GM10248 (cell line): ENCODE results near the gene IZUMO1.
"Not testable (repeated sequence)": the region's sequence is repeated elsewhere in the genome, so short reads cannot be mapped to it uniquely, and the experiment has no call there.

Source experiments
- CTCF ChIA-PET: fragments of 300-600 bp; sonication (Branson Sonifier 250); formaldehyde crosslinking; extraction: SDS; loops from one replicate; lab custom pipeline; 2021; ENCODE audit warnings: antibody characterized with exemption; lab: Yijun Ruan, JAX
- POLR2A ChIA-PET: fragments of 350-650 bp; sonication (Branson Sonifier 250); formaldehyde crosslinking; extraction: SDS; loops from one replicate; lab custom pipeline; 2020; ENCODE audit warnings: antibody characterized with exemption; lab: Yijun Ruan, JAX
- DNase-seq: peaks from one replicate; pipeline ENCODE4 v3.0.0; 2012; ENCODE audit errors: extremely low spot score
- TF ChIP-seq, protein P1 (sequence below): IDR thresholded peaks from 2 replicates; pipeline ENCODE4 v1.5.1; 2012; ENCODE audit warnings: mild to moderate bottlenecking, low read depth; ENCODE audit errors: extremely low read depth, missing control alignments, control extremely low read depth

IZUMO1 gene

DNA sequence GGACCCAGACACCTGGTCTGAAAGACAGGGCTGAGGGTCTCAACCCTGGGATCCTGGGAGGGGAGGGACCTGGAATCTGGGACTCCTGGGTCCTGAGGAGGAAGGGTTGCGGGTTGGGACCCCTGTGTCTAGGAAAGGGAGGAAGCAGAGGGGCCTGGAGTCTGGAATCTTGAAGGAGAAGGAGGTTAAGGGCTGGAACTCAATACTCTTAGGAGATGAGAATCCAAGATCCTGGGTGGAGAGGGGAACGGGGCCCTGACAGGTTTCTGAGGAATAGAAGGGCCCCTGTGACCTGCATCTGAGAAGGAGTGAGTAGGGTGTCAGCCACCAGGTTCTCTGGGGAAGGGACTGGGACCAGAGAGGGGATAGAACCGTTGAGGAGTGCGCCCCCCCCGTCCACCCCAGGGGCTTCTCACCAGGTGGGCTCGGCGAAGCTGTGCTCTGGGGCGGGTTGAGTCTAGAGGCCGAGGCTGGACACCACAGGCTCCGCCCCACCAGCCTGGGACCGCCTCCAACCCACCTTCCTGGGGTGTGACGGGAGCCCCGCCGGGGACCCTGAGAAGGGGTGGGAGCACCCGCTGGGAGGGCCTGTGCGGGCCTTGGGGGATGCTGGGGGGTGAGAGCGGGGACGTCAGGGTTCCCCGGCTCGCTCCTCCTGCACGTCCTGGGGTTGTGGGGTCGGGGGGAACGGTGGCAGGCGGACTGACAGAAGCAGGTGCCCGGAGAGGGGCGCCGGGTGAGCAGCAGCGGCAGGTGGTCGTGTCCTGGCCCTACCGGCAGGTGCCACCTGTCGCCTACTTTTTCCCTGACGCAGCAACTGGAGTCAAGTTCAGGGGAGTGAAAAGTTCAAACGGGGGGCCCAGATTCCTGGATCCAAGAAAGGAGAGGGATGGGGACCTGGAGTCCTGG is 27.2 kb downstream of the IZUMO1 start, which contains the start of gene MAMSTR:
TSS of gene MAMSTR (minus strand) at position 463 of the 909 bp plus-strand sequence. CDS start 694 bp downstream, outside the sequence.
- DNase-seq = no peak

GRCh38 chr19:48718711-48719231 is 27.9 kb downstream of the IZUMO1 start:
- ChIA-PET CTCF (no interaction called here), POLR2A (no interaction called here)
- TF ChIP-seq, protein P1, sequence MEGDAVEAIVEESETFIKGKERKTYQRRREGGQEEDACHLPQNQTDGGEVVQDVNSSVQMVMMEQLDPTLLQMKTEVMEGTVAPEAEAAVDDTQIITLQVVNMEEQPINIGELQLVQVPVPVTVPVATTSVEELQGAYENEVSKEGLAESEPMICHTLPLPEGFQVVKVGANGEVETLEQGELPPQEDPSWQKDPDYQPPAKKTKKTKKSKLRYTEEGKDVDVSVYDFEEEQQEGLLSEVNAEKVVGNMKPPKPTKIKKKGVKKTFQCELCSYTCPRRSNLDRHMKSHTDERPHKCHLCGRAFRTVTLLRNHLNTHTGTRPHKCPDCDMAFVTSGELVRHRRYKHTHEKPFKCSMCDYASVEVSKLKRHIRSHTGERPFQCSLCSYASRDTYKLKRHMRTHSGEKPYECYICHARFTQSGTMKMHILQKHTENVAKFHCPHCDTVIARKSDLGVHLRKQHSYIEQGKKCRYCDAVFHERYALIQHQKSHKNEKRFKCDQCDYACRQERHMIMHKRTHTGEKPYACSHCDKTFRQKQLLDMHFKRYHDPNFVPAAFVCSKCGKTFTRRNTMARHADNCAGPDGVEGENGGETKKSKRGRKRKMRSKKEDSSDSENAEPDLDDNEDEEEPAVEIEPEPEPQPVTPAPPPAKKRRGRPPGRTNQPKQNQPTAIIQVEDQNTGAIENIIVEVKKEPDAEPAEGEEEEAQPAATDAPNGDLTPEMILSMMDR = no peak
- no peak for DNase-seq

More for the DNA sequence above, 27.2 kb downstream of the IZUMO1 start, which contains the start of gene MAMSTR:
- TF ChIP-seq, protein P1 = no peak
- CTCF ChIA-PET = interaction anchor here (2.4 kb wide), 1 partner anchor 19 kb away, joined by 7 read pairs; no protein-coding TSS in a partner anchor
- POLR2A ChIA-PET = no interaction called here

- DNase-seq, POLR2A ChIA-PET, CTCF ChIA-PET: not testable (repeated sequence)
Measured at GRCh38 chr19:48718106-48718505, 28.6 kb downstream of the IZUMO1 start.

- no peak for DNase-seq
- ChIA-PET POLR2A (interaction anchor here (0.7 kb wide), 1 partner anchor 42 kb away, joined by 3 read pairs; no protein-coding TSS in a partner anchor), CTCF (interaction anchor here (1.3 to 2.9 kb wide), 3 partner anchors 11 to 71 kb away, joined by 3 to 9 read pairs (median 3); partner anchors contain the start of gene CA11)
- TF ChIP-seq, protein P1 = no peak
Measured at GRCh38 chr19:48716562-48717291, 30.0 kb downstream of the IZUMO1 start.

- POLR2A ChIA-PET = no interaction called here
- TF ChIP-seq, protein P1 = no peak
- DNase-seq = no peak
- CTCF ChIA-PET = interaction anchor here (1.3 to 2.9 kb wide), 3 partner anchors 12 to 70 kb away, joined by 3 to 9 read pairs (median 3); partner anchors contain the start of gene CA11
Measured at GRCh38 chr19:48715681-48716171, 31.0 kb downstream of the IZUMO1 start.

- TF ChIP-seq, protein P1 = no peak
- CTCF ChIA-PET = interaction anchor here (1.0 to 5.1 kb wide), 7 partner anchors 9 to 278 kb away, joined by 3 to 22 read pairs (median 5); partner anchors contain the start of gene GYS1
- POLR2A ChIA-PET = no interaction called here
- DNase-seq = no peak
Measured at GRCh38 chr19:48714759-48715675, 31.7 kb downstream of the IZUMO1 start.
